Ectodermal cell (in vitro differentiated cells): ENCODE results near the gene PRMT7. TPM values are rescaled to one million over a fixed set of nuclear protein-coding genes. Genes with fewer than 3 reads are reported as not detected.

Experiments used
- H3K27ac ChIP-seq: 2 replicates; pipeline ENCODE4 v1.7.0; 2013; ENCODE audit warnings: mild to moderate bottlenecking, low read depth, low read length; ENCODE audit not compliant: insufficient read depth, poor library complexity, severe bottlenecking
- H3K27me3 ChIP-seq: 2 replicates; pipeline ENCODE4 v1.7.0; 2013; ENCODE audit warnings: mild to moderate bottlenecking, low read length; ENCODE audit not compliant: insufficient read depth, control insufficient read depth, poor library complexity, severe bottlenecking
- H3K36me3 ChIP-seq: one replicate; pipeline ENCODE4 v1.7.0; 2013; ENCODE audit warnings: low read length; ENCODE audit not compliant: control insufficient read depth, insufficient read depth
- H3K4me1 ChIP-seq: one replicate; pipeline ENCODE4 v1.7.0; 2013; ENCODE audit warnings: low read length; ENCODE audit not compliant: control insufficient read depth, insufficient read depth
- H3K4me3 ChIP-seq: 2 replicates; pipeline ENCODE4 v1.7.0; 2013; ENCODE audit warnings: low read depth, low read length, control low read depth; ENCODE audit not compliant: insufficient read depth
- H3K9me3 ChIP-seq: 2 replicates; pipeline ENCODE4 v1.7.0; 2013; ENCODE audit warnings: mild to moderate bottlenecking, low read length, moderate library complexity; ENCODE audit not compliant: control insufficient read depth
- WGBS, 2 experiments: methylation state at CpG; one replicate each; pipeline ENCODE4 v1.1.7; 2013; ENCODE audit warnings: missing lambda C conversion rate in 2 of 2; 5-methylcytosine and 5-hydroxymethylcytosine counted together
- polyA plus RNA-seq, 4 experiments: library from polyadenylated mRNA; stranded (reverse); fragments of 50-300 nt; gene quantifications; one replicate each; pipeline ENCODE4 v1.2.3, GENCODE V29; 2013

PRMT7 gene
- 67.4 TPM for polyA plus RNA-seq (2013, experiment 1 of 4)
- polyA plus RNA-seq (2013, experiment 2 of 4), result 70.8 TPM
- 46.8 TPM for polyA plus RNA-seq (2013, experiment 3 of 4)
- 49.8 TPM for polyA plus RNA-seq (2013, experiment 4 of 4)

DNA sequence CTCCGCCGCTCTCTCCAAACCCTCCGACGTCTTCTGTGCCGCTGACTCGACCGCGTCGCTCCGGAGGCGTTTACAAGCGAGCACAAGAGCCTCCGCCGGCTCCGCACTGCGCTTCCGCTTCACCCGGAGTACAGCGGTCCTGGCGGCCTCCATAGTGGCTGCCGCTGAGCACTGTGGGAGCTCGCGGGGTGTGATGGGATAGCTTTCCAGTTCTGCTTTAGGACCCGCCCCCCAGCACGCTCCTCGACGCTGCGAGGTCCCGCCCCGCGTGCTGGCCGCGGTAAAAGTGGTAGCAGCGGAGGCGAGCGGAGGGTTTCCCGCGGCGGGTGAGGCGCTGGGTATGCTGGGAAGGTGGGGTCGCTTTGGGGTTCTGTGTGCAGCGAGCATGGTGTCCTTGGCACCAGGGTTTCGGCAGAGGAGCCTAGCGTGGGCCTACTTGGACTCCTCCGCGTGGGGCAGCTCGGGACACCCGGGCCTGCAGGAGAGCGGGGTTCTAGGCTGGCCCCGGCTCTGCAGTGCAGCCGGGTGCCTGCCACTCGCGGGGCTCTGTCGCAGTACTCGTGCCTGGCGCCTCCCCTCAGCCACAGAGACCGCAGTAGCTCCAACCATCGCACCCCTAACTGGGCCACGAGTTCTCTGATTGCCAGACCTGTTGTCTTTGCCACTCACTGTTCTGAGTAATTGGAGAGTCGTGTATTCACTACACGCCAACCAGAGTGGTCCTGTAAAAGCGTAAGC, at the start of gene PRMT7, which contains the start of gene SLC7A6OS:
Gene PRMT7, plus strand, starts transcription at position 246 of the 738 bp plus-strand sequence. CDS start 4,961 bp downstream, outside the sequence.
Gene SLC7A6OS, minus strand, starts transcription at position 173 of the 738 bp plus-strand sequence. Its CDS starts 20 bp downstream, at position 153.
- H3K4me1 ChIP-seq, result peaks cover 11% of the 10 kb centered on the region
- peak within 1 kb of the TSS; percentile 72 for H3K27ac ChIP-seq
- peaks cover 3% of the 10 kb centered on the region for H3K36me3 ChIP-seq
- peak within 1 kb of the TSS; percentile 96 for H3K4me3 ChIP-seq
- H3K9me3 ChIP-seq, result no peaks in the 10 kb centered on the region
- H3K27me3 ChIP-seq, result no peaks in the 10 kb centered on the region
- 1% methylated on average over 62 of the region's 62 CpGs for WGBS, 2 experiments

DNA sequence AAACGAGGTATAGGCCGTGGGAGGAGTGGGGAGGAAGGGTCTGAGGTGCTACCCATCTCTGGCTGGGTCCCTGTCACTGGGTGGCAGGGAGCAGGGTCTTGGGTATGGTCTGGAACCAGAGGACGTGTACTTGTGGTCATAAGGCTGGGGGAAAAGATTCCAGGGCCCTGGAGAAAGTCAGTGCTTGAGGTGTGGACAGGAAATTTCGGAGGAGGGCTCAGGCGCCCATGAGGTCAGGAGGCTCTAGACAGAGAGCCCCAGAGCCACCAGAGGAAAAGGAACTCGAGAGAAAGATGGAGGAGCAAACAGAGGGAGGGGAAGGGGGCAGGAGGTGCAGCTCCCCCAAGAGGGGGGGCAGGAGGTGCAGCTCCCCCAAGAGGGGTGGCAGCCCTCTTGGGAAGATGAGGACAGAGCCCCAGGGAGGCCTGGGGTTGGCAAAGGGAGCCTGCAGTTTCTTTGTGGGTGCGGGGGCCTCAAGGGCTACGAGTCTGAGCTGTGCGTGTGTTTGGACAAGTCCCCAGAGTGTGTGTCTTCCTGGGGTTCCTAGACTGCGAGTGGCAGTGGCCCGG, 47.2 kb upstream of the PRMT7 start:
- WGBS, 2 experiments, result 46 to 47% methylated on average over 11 of the region's 11 CpGs
- peaks cover 14% of the 10 kb centered on the region for H3K4me1 ChIP-seq
- H3K36me3 ChIP-seq, result no peaks in the 10 kb centered on the region
- H3K27me3 ChIP-seq, result peaks cover 23% of the 10 kb centered on the region
- no peaks in the 10 kb centered on the region for H3K9me3 ChIP-seq
- peak overlapping the region; percentile 83 for H3K4me3 ChIP-seq
- H3K27ac ChIP-seq, result no peak overlapping the region

DNA sequence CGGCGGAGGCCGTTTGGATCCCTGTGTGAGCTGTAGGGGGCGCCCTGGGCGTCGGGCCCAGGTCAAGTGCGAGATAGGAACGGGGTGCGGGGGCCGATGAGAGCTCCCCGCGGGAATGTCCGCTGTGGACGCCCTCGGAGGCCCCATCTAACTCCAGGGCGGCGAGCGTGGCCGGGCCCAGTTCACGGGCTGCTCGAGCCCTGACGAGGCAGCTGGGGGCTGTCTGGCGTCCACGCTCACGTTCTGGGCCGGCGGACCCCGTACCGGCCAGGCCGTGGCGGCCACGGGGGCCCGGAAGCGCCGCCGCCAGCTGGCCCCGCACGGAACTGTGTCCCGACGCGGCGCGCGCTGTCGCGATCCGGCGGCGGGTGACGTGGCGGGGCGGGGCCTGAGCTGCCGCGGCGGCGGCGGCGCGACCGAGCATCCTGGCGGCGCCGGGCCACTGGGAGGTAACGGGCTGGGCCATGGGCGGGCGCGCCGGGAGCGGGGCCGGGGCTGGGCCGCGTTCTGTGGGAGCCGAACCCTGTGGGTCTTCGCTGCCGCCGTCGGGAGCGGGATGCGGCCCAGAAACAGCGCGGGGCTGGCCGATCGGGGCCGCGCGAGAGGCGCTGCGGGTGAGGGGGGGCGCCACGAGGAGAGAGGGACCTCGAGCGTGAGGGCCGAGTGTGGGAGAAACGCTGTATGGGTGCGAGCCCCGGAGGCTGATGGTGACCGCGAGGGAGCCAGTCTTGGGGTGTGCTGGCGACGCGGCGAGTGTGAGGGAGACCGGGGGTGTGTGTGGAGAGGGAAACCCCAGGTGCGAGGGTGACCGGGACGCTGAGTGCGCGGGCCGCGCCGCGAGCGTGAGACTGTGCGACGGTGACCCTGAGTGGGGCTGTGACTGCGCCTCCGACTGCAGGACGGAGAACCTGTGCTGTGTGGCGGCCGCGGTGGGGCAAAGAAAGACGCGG, 46.4 kb upstream of the PRMT7 start, which contains the start of gene SLC7A6:
Gene SLC7A6, plus strand, starts transcription at position 399 of the 950 bp plus-strand sequence. CDS start 10,201 bp downstream, outside the sequence.
- H3K27me3 ChIP-seq, result peaks cover 23% of the 10 kb centered on the region
- no peak within 1 kb of the TSS for H3K27ac ChIP-seq
- WGBS, 2 experiments, result 1% methylated on average over 123 of the region's 123 CpGs
- peak within 1 kb of the TSS; percentile 83 for H3K4me3 ChIP-seq
- no peaks in the 10 kb centered on the region for H3K36me3 ChIP-seq
- peaks cover 17% of the 10 kb centered on the region for H3K4me1 ChIP-seq
- no peaks in the 10 kb centered on the region for H3K9me3 ChIP-seq

GRCh38 chr16:68265078-68265920, 45.5 kb upstream of the PRMT7 start:
- H3K4me1 ChIP-seq, result peaks cover 17% of the 10 kb centered on the region
- H3K36me3 ChIP-seq, result no peaks in the 10 kb centered on the region
- peak overlapping the region; percentile 83 for H3K4me3 ChIP-seq
- H3K9me3 ChIP-seq, result no peaks in the 10 kb centered on the region
- H3K27ac ChIP-seq, result no peak overlapping the region
- peaks cover 23% of the 10 kb centered on the region for H3K27me3 ChIP-seq
- WGBS, 2 experiments, result 18 to 23% methylated on average over 23 of the region's 23 CpGs

GRCh38 chr16:68267612-68268405, 43.0 kb upstream of the PRMT7 start:
- H3K4me1 ChIP-seq, result peaks cover 17% of the 10 kb centered on the region

DNA sequence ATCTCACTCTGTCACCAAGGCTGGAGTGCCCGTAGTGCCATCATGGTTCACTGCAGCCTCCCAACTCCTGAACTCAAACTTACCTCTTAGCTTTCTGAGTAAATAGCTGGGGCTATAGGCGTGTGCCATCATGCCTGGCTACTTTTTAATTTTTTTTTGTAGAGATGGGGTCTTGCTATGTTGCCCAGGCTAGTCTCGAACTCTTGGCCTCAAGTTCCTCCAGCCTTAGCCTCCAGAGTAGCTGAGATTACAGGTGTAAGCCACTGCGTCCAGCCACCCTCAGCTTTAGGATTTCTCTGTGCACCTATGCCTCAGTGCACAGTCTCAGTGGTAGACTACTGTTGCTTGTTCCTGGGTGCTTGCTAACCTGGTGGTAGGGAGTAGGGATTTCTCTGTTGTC, 41.0 kb upstream of the PRMT7 start:
- Histone ChIP-seq H3K9me3 (no peaks in the 10 kb centered on the region), H3K4me1 (peaks cover 17% of the 10 kb centered on the region), H3K4me3 (no peak overlapping the region), H3K36me3 (no peaks in the 10 kb centered on the region), H3K27me3 (peaks cover 8% of the 10 kb centered on the region), H3K27ac (no peak overlapping the region)
- whole genome bisulfite sequencing, 2 experiments, result 92 to 94% methylated on average over 4 of the region's 4 CpGs

More at GRCh38 chr16:68267612-68268405, 43.0 kb upstream of the PRMT7 start:
- Histone ChIP-seq H3K4me3 (no peak overlapping the region), H3K27me3 (peaks cover 23% of the 10 kb centered on the region), H3K36me3 (no peaks in the 10 kb centered on the region), H3K27ac (no peak overlapping the region), H3K9me3 (no peaks in the 10 kb centered on the region)
- WGBS, 2 experiments, result 49 to 59% methylated on average over 5 of the region's 6 CpGs

- Histone ChIP-seq H3K27me3 (peaks cover 2% of the 10 kb centered on the region), H3K27ac (no peak overlapping the region), H3K4me1 (peaks cover 15% of the 10 kb centered on the region), H3K4me3 (no peak overlapping the region), H3K9me3 (no peaks in the 10 kb centered on the region), H3K36me3 (no peaks in the 10 kb centered on the region)
- WGBS, 2 experiments, result 33 to 69% methylated on average over 1 of the region's 1 CpG
Observed at GRCh38 chr16:68270353-68270752, 40.5 kb upstream of the PRMT7 start.

DNA sequence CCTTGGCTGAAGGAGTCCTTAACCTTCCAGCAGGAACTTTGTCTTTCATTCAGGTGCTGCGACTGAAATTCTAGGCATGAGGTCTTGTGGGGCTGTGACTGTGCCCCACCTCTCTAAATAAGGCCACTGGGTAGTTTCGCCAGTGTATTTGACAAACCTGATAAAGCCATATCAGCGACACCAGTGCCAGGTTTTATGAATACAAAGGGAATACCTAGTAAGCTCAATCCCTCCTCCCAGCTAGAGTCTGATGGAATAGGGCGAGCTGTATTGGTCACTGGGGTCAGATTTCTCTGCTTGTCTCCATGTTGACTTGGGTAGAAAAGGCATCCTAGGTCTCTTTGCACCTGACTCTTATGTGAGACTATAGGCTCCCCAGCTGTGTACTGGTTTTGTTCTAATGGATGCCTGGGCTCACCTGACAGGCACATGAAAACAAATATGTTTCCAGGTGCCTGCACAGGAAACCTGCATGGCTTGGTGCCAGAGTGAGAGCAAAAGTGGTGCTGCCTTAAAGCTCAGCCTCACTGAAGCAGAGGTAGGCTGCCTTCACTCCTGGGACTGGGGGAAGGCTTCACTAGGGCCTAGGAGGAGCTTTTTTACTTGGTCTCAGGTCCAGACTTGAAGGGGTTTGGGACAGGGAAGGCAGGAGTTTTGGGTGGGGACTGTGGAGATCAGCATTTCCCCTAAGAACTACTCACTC, 38.2 kb upstream of the PRMT7 start:
- Histone ChIP-seq H3K4me3 (no peak overlapping the region), H3K27ac (no peak overlapping the region), H3K4me1 (peaks cover 9% of the 10 kb centered on the region), H3K9me3 (no peaks in the 10 kb centered on the region), H3K36me3 (no peaks in the 10 kb centered on the region), H3K27me3 (no peaks in the 10 kb centered on the region)
- WGBS, 2 experiments, result 93 to 94% methylated on average over 4 of the region's 4 CpGs
